ENCODE results near the gene MSI2. TPM values are rescaled to one million over a fixed set of nuclear protein-coding genes. Genes with fewer than 3 reads are reported as not detected.

The MSI2 gene
- total RNA-seq, 1 donor from 2014 or later, result 60.6 TPM

- H3K9me3 Mint-ChIP-seq (ENCODE audit: unreplicated experiment), result peaks cover 7% of the 10 kb centered on the region
- no peak overlapping the region for H3K27ac Mint-ChIP-seq (ENCODE audit: unreplicated experiment)
- TF ChIP-seq CTCF (IDR thresholded peaks at IDR 0.05; ENCODE audit: unreplicated experiment), result no peak
- no peak overlapping the region for H3K4me3 Mint-ChIP-seq (ENCODE audit: unreplicated experiment)
- peaks cover 15% of the 10 kb centered on the region for H3K4me1 Mint-ChIP-seq (ENCODE audit: unreplicated experiment)
- H3K36me3 Mint-ChIP-seq (ENCODE audit: low read depth, unreplicated experiment), result peaks cover 3% of the 10 kb centered on the region
- DNase-seq (ENCODE audit: low spot score), result no peak
- H3K27me3 Mint-ChIP-seq (ENCODE audit: unreplicated experiment), result no peaks in the 10 kb centered on the region
Measured at GRCh38 chr17:57225127-57225526, 31.2 kb upstream of the MSI2 start.

GRCh38 chr17:57226793-57227192 is 29.5 kb upstream of the MSI2 start:
- H3K36me3 Mint-ChIP-seq (ENCODE audit: low read depth, unreplicated experiment), result peaks cover 3% of the 10 kb centered on the region
- TF ChIP-seq CTCF (IDR thresholded peaks at IDR 0.05; ENCODE audit: unreplicated experiment), result no peak
- peaks cover 3% of the 10 kb centered on the region for H3K9me3 Mint-ChIP-seq (ENCODE audit: unreplicated experiment)
- H3K4me1 Mint-ChIP-seq (ENCODE audit: unreplicated experiment), result peaks cover 16% of the 10 kb centered on the region
- H3K27me3 Mint-ChIP-seq (ENCODE audit: unreplicated experiment), result no peaks in the 10 kb centered on the region
- peak overlapping the region; percentile 97 for H3K27ac Mint-ChIP-seq (ENCODE audit: unreplicated experiment)
- DNase-seq (ENCODE audit: low spot score), result peak; percentile 30
- H3K4me3 Mint-ChIP-seq (ENCODE audit: unreplicated experiment), result peak overlapping the region; percentile 5

DNA sequence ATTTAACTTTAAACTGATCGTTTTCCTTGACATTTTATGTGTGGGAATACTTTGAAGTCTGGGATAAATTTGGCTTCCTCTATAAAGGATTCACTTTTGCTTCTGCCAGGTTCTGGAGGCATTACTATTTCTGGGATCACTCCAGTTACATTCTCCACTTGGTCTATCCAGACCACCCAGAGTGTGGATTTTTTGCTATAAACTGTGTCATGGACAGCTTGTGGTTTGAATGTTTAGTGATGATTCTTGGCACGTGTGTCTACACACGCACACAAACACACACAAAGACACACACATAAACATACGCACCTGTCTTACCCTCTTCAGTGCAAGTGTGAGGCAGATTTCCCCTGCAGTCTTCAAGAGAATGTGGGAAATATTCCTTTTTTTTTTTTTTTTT is 27.4 kb upstream of the MSI2 start:
- peaks cover 3% of the 10 kb centered on the region for H3K36me3 Mint-ChIP-seq (ENCODE audit: low read depth, unreplicated experiment)
- no peak for TF ChIP-seq CTCF (IDR thresholded peaks at IDR 0.05; ENCODE audit: unreplicated experiment)
- no peaks in the 10 kb centered on the region for H3K27me3 Mint-ChIP-seq (ENCODE audit: unreplicated experiment)
- peaks cover 27% of the 10 kb centered on the region for H3K4me1 Mint-ChIP-seq (ENCODE audit: unreplicated experiment)
- H3K27ac Mint-ChIP-seq (ENCODE audit: unreplicated experiment), result no peak overlapping the region
- H3K9me3 Mint-ChIP-seq (ENCODE audit: unreplicated experiment), result no peaks in the 10 kb centered on the region
- H3K4me3 Mint-ChIP-seq (ENCODE audit: unreplicated experiment), result no peak overlapping the region
- DNase-seq (ENCODE audit: low spot score), result no peak

- Mint-ChIP-seq H3K27ac (ENCODE audit: unreplicated experiment) (no peak overlapping the region), H3K4me3 (ENCODE audit: unreplicated experiment) (no peak overlapping the region), H3K4me1 (ENCODE audit: unreplicated experiment) (peaks cover 22% of the 10 kb centered on the region), H3K27me3 (ENCODE audit: unreplicated experiment) (no peaks in the 10 kb centered on the region), H3K36me3 (ENCODE audit: low read depth, unreplicated experiment) (no peaks in the 10 kb centered on the region), H3K9me3 (ENCODE audit: unreplicated experiment) (no peaks in the 10 kb centered on the region)
- TF ChIP-seq CTCF (IDR thresholded peaks at IDR 0.05; ENCODE audit: unreplicated experiment), result no peak
- no peak for DNase-seq (ENCODE audit: low spot score)
Measured at GRCh38 chr17:57234061-57234738, 22.1 kb upstream of the MSI2 start.

DNA sequence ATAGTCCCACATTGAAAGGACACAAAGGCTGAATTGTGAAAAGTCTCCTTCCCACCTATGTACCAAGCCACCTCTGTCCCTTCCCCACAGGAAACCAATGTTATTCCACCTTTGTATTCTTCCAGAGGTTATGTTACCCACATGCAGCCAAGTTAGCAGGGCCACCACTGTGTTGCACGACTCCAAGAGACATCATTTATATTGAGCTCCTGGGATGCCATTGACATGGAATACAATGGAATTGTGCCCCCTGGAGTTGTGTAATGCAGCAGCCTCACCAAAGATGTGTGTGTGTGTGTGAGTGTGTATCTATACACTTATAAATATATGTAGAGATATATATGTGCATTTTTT is 21.6 kb upstream of the MSI2 start:
- Mint-ChIP-seq H3K4me1 (ENCODE audit: unreplicated experiment) (peaks cover 22% of the 10 kb centered on the region), H3K9me3 (ENCODE audit: unreplicated experiment) (no peaks in the 10 kb centered on the region), H3K4me3 (ENCODE audit: unreplicated experiment) (no peak overlapping the region), H3K36me3 (ENCODE audit: low read depth, unreplicated experiment) (no peaks in the 10 kb centered on the region), H3K27ac (ENCODE audit: unreplicated experiment) (no peak overlapping the region), H3K27me3 (ENCODE audit: unreplicated experiment) (no peaks in the 10 kb centered on the region)
- TF ChIP-seq CTCF (IDR thresholded peaks at IDR 0.05; ENCODE audit: unreplicated experiment), result no peak
- no peak for DNase-seq (ENCODE audit: low spot score)

Data from endothelial cell (in vitro differentiated cells).